RWPE1 (cell line): ENCODE results near the gene CCDC137.
"Not testable (repeated sequence)": the region's sequence is repeated elsewhere in the genome, so short reads cannot be mapped to it uniquely, and the experiment has no call there.

Experiments used
- CTCF ChIA-PET: fragments of 350-600 bp; sonication (Branson Sonifier 250); formaldehyde crosslinking; extraction: SDS; loops from one replicate; lab custom pipeline; 2021; lab: Yijun Ruan, JAX
- POLR2A ChIA-PET: fragments of 400-600 bp; formaldehyde crosslinking; extraction: SDS; loops from one replicate; lab custom pipeline; 2020; ENCODE audit warnings: antibody characterized with exemption; ENCODE audit not compliant: low non-redundant PET; lab: Yijun Ruan, JAX
- DNase-seq: peaks from one replicate; pipeline ENCODE4 v3.0.0; 2012; ENCODE audit warnings: low spot score
- H3K27ac ChIP-seq: fragments of 450-650 bp; 2 replicates; pipeline ENCODE4 v1.5.1; 2017
- TF ChIP-seq, protein P1 (sequence below): fragments of 450-650 bp; conservative IDR thresholded peaks from 2 replicates; pipeline ENCODE4 v1.5.1; 2017; ENCODE audit warnings: low read depth, mild to moderate bottlenecking

Gene CCDC137, protein sequence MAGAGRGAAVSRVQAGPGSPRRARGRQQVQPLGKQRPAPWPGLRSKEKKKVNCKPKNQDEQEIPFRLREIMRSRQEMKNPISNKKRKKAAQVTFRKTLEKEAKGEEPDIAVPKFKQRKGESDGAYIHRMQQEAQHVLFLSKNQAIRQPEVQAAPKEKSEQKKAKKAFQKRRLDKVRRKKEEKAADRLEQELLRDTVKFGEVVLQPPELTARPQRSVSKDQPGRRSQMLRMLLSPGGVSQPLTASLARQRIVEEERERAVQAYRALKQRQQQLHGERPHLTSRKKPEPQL

DNA sequence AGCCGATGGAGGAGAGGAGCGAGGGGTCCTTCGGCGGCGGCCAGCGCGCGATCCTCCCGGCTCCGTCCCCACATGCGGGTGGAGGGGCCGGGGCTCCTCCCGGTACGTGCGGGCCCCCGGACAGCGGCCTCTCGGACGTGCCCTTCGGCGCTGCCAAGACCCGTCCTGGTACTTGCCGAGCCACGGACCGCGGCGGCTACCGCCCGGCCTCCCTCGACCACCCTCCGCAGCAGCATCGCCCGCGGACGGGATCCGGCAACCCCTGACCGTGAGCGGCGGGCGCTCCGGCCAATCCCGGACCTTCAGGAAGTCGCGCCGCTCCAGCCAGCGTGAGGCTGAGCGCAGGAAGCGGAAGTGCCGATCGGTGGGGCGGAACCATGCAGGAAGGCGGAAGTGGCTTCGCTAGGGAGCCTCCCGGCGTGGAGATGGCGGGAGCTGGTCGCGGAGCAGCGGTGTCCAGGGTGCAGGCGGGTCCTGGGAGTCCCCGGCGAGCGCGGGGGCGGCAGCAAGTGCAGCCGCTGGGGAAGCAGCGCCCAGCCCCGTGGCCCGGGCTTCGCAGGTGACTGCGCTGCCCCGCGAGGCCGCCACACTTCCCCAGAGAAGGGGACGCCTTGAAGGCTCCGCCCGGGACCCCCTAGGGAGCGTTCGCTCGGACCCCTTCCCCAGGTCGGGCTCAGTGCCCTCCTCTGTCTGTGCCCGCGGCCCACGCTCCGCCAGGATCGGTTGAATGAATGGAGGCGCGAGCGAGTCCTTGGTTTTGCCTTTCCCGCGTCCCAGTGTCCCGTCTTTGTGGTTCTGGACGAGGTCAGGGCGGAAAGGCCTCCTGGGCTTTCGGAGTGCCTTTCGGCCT lies at the start of gene CCDC137, which contains the start of gene OXLD1:
TSS of gene CCDC137 (plus strand) at position 396 of the 850 bp plus-strand sequence. CDS start at position 426, 30 bp downstream.
TSS of gene OXLD1 (minus strand) at position 264 of the 850 bp plus-strand sequence. CDS start at position 236, 28 bp downstream.
- peak within 1 kb of the TSS; percentile 86 for H3K27ac ChIP-seq

DNA sequence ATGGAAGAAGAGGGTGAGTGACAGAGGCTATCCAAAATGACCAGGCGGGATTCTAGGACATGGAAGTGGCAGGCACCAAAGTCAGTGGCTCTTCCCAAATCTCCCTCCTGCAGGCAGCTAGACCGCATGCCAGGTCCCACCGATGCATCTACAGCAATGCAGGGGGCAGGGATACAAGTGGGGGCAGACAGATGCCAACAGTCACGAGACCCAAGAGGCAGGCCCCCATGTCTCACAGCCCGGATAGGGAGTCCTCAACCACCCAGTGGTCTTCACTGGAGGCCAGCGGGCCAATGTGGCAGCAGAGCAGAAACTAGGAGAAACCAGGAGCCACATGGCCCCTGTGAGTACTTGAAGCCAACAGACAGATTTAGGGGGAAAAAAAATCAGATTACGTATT lies 49.7 kb upstream of the CCDC137 start:
- no peak for DNase-seq
- ChIA-PET POLR2A (no interaction called here), CTCF (no interaction called here)
- TF ChIP-seq, protein P1, sequence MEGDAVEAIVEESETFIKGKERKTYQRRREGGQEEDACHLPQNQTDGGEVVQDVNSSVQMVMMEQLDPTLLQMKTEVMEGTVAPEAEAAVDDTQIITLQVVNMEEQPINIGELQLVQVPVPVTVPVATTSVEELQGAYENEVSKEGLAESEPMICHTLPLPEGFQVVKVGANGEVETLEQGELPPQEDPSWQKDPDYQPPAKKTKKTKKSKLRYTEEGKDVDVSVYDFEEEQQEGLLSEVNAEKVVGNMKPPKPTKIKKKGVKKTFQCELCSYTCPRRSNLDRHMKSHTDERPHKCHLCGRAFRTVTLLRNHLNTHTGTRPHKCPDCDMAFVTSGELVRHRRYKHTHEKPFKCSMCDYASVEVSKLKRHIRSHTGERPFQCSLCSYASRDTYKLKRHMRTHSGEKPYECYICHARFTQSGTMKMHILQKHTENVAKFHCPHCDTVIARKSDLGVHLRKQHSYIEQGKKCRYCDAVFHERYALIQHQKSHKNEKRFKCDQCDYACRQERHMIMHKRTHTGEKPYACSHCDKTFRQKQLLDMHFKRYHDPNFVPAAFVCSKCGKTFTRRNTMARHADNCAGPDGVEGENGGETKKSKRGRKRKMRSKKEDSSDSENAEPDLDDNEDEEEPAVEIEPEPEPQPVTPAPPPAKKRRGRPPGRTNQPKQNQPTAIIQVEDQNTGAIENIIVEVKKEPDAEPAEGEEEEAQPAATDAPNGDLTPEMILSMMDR = no peak
- H3K27ac ChIP-seq = no peak overlapping the region

More for the DNA sequence above, at the start of gene CCDC137, which contains the start of gene OXLD1:
- ChIA-PET POLR2A (interaction anchor here (0.6 to 1.6 kb wide), 4 partner anchors 10 to 191 kb away, joined by 3 to 5 read pairs (median 3); partner anchors contain the start of genes ARL16, HGS and PDE6G), CTCF (interaction anchor here (0.6 kb wide), 1 partner anchor 10 kb away, joined by 4 read pairs; no protein-coding TSS in a partner anchor)
- TF ChIP-seq, protein P1 = no peak
- peak; percentile 95 for DNase-seq

DNA sequence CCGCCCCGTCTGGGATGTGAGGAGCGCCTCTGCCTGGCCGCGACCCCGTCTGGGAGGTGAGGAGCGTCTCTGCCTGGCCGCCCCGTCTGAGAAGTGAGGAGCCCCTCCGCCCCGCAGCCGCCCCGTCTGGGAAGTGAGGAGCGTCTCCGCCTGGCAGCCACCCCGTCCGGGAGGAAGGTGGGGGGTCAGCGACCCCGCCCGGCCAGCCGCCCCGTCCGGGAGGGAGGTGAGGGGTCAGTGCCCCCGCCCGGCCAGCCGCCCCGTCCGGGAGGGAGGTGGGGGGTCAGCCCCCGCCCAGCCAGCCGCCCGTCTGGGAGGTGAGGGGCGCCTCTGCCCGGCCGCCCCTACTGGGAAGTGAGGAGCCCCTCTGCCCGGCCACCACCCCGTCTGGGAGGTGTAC lies 48.2 kb upstream of the CCDC137 start:
- H3K27ac ChIP-seq, DNase-seq, POLR2A ChIA-PET, CTCF ChIA-PET: not testable (repeated sequence)

DNA sequence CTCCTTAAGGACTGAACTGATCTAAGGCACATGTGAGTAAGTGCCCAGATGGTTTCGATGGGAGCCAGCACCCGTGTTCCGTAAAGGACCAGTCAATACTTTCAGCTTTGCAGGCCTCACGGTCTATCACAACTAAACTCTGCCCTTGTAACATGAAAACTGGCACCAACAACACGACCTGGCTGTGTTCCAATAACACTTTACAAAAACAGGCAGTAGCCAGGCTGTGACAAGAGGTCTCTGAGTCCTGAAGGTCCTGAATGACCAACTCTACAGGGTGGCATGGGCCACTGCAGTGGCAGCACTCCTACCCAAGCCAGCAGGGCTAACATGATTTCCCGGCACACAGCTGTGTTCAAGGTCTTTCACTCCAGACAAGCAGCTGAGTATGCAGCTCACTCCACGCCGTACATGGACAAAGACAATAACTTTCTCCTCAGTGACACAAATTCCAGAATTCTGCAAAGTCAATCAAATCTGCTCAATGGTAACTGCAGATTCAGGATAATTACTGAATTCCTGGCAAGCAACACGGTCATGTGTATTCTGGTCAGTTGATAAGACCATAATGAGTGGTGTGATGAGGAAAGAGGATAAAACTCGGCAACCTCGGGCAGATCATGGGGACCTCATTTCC lies 44.9 kb upstream of the CCDC137 start:
- DNase-seq = no peak
- TF ChIP-seq, protein P1 = no peak
- POLR2A ChIA-PET = no interaction called here
- H3K27ac ChIP-seq = no peak overlapping the region
- CTCF ChIA-PET = no interaction called here

DNA sequence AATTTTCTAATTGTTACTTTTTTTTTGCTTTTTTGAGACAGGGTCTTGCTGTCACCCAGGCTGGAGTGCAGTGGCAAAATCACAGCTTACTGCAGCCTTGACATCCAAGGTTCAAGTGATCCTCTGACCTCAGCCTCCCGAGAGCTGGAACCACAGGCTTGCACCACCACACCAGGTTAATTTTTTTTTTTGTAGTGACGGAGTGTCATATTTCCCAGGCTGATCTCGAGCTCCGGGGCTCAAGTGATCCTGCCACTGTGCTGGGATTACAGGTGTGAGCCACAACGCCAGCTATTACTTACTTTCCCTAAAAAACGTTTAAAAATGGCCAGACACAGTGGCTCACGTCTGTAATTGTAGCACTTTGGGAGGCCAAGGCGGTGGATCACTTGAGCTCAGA lies 36.3 kb upstream of the CCDC137 start:
- TF ChIP-seq, protein P1 = no peak
- ChIA-PET POLR2A (no interaction called here), CTCF (interaction anchor here (0.6 to 0.7 kb wide), 2 partner anchors 10 to 330 kb away, joined by 3 to 4 read pairs; no protein-coding TSS in a partner anchor)
- peak overlapping the region; percentile 16 for H3K27ac ChIP-seq
- DNase-seq = no peak

DNA sequence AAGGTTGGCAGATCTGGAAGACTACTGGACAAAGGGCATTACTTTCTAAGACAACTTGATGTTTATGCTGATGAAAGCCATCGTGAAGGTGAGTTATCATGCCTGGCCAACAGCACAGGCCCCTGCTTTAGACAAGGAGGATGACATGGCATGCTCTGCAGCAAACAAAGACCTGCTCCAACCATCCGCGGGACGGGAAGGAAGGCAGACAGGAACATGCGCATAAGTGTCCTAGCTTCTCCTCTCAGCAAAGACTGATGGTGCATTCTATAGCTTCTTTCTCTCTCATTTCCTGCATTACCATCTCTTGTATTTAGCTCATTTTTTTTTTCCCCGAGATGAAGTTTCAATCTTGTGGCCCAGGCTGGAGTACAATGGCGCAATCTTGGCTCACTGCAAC lies 35.1 kb upstream of the CCDC137 start:
- CTCF ChIA-PET = no interaction called here
- POLR2A ChIA-PET = no interaction called here
- H3K27ac ChIP-seq = peak overlapping the region; percentile 40
- TF ChIP-seq, protein P1 = no peak
- no peak for DNase-seq
